Lower leg skin (tissue), 3 donors: ENCODE measurements around the gene ALDH1B1.

ENCODE experiments used
- CTCF ChIP-seq, 3 donors: fragments of 450-650 bp; IDR thresholded peaks; one replicate each; pipeline ENCODE4 v1.5.1; 2016; ENCODE audit warnings: antibody characterized with exemption in 3 of 3, mild to moderate bottlenecking in 3 of 3, moderate library complexity in 2 of 3
- POLR2A ChIP-seq, 2 donors: fragments of 450-650 bp; IDR thresholded peaks; one replicate each; pipeline ENCODE4 v1.6.1; 2016 to 2017; ENCODE audit warnings: antibody characterized with exemption in 2 of 2, mild to moderate bottlenecking in 1 of 2, moderate library complexity in 1 of 2

- no peak for TF ChIP-seq CTCF (IDR thresholded peaks at IDR 0.05)
- TF ChIP-seq POLR2A (IDR thresholded peaks at IDR 0.05): no peak
Observed at GRCh38 chr9:38405785-38406184, 13.3 kb downstream of the ALDH1B1 start.
